OCI-LY1 (cell line): Measurements from ENCODE around the gene WDR75.
A peak's percentile ranks its signal among the peaks of the same experiment; 100 is the strongest.

Experiments
- H2AFZ ChIP-seq: fragments of 200-600 bp; sonication (generic), shearing (Covaris generic); 2 replicates; pipeline ENCODE4 v1.6.0; 2014; ENCODE audit warnings: antibody characterized with exemption, mild to moderate bottlenecking, low read length
- H3F3A ChIP-seq: fragments of 200-600 bp; sonication (generic), shearing (Covaris generic); 2 replicates; pipeline ENCODE4 v1.6.0; 2014; ENCODE audit warnings: mild to moderate bottlenecking, antibody characterized with exemption, low read length, moderate library complexity; ENCODE audit not compliant: insufficient read depth
- H3K27ac ChIP-seq: fragments of 200-600 bp; sonication (generic); 2 replicates; pipeline ENCODE4 v1.5.1; 2014; ENCODE audit warnings: low read length, mixed run types, mild to moderate bottlenecking, low read depth; ENCODE audit not compliant: poor library complexity, severe bottlenecking
- H3K27me3 ChIP-seq: fragments of 200-600 bp; sonication (generic); 2 replicates; pipeline ENCODE4 v1.6.0; 2014; ENCODE audit warnings: antibody characterized with exemption, mild to moderate bottlenecking, low read length, moderate library complexity; ENCODE audit not compliant: insufficient read depth
- H3K36me3 ChIP-seq: fragments of 200-600 bp; sonication (generic); 2 replicates; pipeline ENCODE4 v1.6.1; 2014; ENCODE audit warnings: mild to moderate bottlenecking, antibody characterized with exemption, low read length, moderate library complexity, mixed read lengths; ENCODE audit not compliant: insufficient read depth
- H3K4me1 ChIP-seq: fragments of 200-600 bp; sonication (generic); 2 replicates; pipeline ENCODE4 v1.5.1; 2014; ENCODE audit warnings: mild to moderate bottlenecking, low read length, moderate library complexity; ENCODE audit not compliant: insufficient read depth, severe bottlenecking
- H3K4me2 ChIP-seq: fragments of 200-600 bp; sonication (generic), shearing (Covaris generic); 2 replicates; pipeline ENCODE4 v1.6.1; 2014; ENCODE audit warnings: low read length
- H3K4me3 ChIP-seq: fragments of 200-600 bp; sonication (generic); 2 replicates; pipeline ENCODE4 v1.5.1; 2014; ENCODE audit warnings: low read length, low read depth, mild to moderate bottlenecking, mixed read lengths; ENCODE audit not compliant: poor library complexity, severe bottlenecking
- H3K79me2 ChIP-seq: fragments of 200-600 bp; shearing (Covaris generic); 2 replicates; pipeline ENCODE4 v1.6.1; 2016; ENCODE audit warnings: mixed run types, low read length, mixed read lengths; ENCODE audit not compliant: insufficient read depth
- H3K9ac ChIP-seq: fragments of 200-600 bp; sonication (generic), shearing (Covaris generic); 2 replicates; pipeline ENCODE4 v1.6.1; 2014; ENCODE audit warnings: mild to moderate bottlenecking, low read length, mixed read lengths
- H3K9me2 ChIP-seq: fragments of 200-600 bp; sonication (generic), shearing (Covaris generic); 2 replicates; pipeline ENCODE4 v1.6.1; 2014; ENCODE audit warnings: low read depth, mild to moderate bottlenecking, low read length, mixed read lengths
- H3K9me3 ChIP-seq: fragments of 200-600 bp; shearing (Covaris generic); 2 replicates; pipeline ENCODE4 v1.6.1; 2014; ENCODE audit warnings: low read length, mixed read lengths
- H4K20me1 ChIP-seq: fragments of 200-600 bp; sonication (generic), shearing (Covaris generic); 2 replicates; pipeline ENCODE4 v1.6.0; 2016; ENCODE audit warnings: mild to moderate bottlenecking, low read length; ENCODE audit not compliant: insufficient read depth
- CTCF ChIP-seq: fragments of 200-600 bp; sonication (generic), shearing (Covaris generic); IDR thresholded peaks from 2 replicates; pipeline ENCODE4 v1.5.1; 2017; ENCODE audit warnings: mild to moderate bottlenecking, antibody characterized with exemption, low read length, moderate library complexity, mixed read lengths
- EZH2 ChIP-seq: fragments of 200-600 bp; sonication (generic), shearing (Covaris generic); IDR thresholded peaks from 2 replicates; pipeline ENCODE4 v1.8.0; 2017; ENCODE audit warnings: borderline replicate concordance, mixed run types, mild to moderate bottlenecking, antibody characterized with exemption, low read length, moderate library complexity, mixed read lengths

The WDR75 gene

GRCh38 chr2:189437926-189438325, 3.3 kb upstream of the WDR75 start:
- no peaks in the 10 kb centered on the region for H4K20me1 ChIP-seq
- H3K27ac ChIP-seq: no peak overlapping the region
- no peaks in the 10 kb centered on the region for H3F3A ChIP-seq
- H3K36me3 ChIP-seq: peaks cover 4% of the 10 kb centered on the region; the same call in 1 of the 2 replicates
- H3K4me2 ChIP-seq: no peak overlapping the region
- TF ChIP-seq CTCF (no peak), EZH2 (no peak)
- H3K9me2 ChIP-seq: no peaks in the 10 kb centered on the region
- H2AFZ ChIP-seq: no peak overlapping the region
- no peaks in the 10 kb centered on the region for H3K9me3 ChIP-seq
- H3K4me3 ChIP-seq: no peak overlapping the region
- H3K27me3 ChIP-seq: no peaks in the 10 kb centered on the region
- no peak overlapping the region for H3K9ac ChIP-seq
- peaks cover 17% of the 10 kb centered on the region for H3K4me1 ChIP-seq
- peaks cover 16% of the 10 kb centered on the region for H3K79me2 ChIP-seq

GRCh38 chr2:189439342-189439741, 1.9 kb upstream of the WDR75 start:
- H3K9me3 ChIP-seq: no peaks in the 10 kb centered on the region
- TF ChIP-seq CTCF: no peak
- no peak for TF ChIP-seq EZH2
- peaks cover 17% of the 10 kb centered on the region; the same call in 1 of the 2 replicates for H3K36me3 ChIP-seq
- H3K27me3 ChIP-seq: no peaks in the 10 kb centered on the region
- no peaks in the 10 kb centered on the region for H3F3A ChIP-seq
- peaks cover 31% of the 10 kb centered on the region for H3K4me1 ChIP-seq
- peaks cover 30% of the 10 kb centered on the region for H3K79me2 ChIP-seq
- no peak overlapping the region for H3K9ac ChIP-seq
- no peaks in the 10 kb centered on the region for H4K20me1 ChIP-seq
- H2AFZ ChIP-seq: no peak overlapping the region
- H3K9me2 ChIP-seq: no peaks in the 10 kb centered on the region
- no peak overlapping the region for H3K4me3 ChIP-seq
- no peak overlapping the region for H3K27ac ChIP-seq
- no peak overlapping the region for H3K4me2 ChIP-seq

GRCh38 chr2:189440644-189440946, 679 bp upstream of the WDR75 start:
- no peaks in the 10 kb centered on the region for H4K20me1 ChIP-seq
- peak overlapping the region; percentile 88 for H3K4me3 ChIP-seq
- TF ChIP-seq EZH2 (no peak), CTCF (no peak)
- H3K36me3 ChIP-seq: peaks cover 29% of the 10 kb centered on the region
- H3K4me2 ChIP-seq: peak overlapping the region; percentile 86
- peak overlapping the region; percentile 97 for H2AFZ ChIP-seq
- H3F3A ChIP-seq: no peaks in the 10 kb centered on the region
- H3K4me1 ChIP-seq: peaks cover 35% of the 10 kb centered on the region
- H3K27me3 ChIP-seq: no peaks in the 10 kb centered on the region
- H3K27ac ChIP-seq: peak overlapping the region; percentile 63
- H3K79me2 ChIP-seq: peaks cover 43% of the 10 kb centered on the region
- H3K9me3 ChIP-seq: no peaks in the 10 kb centered on the region
- H3K9me2 ChIP-seq: no peaks in the 10 kb centered on the region
- H3K9ac ChIP-seq: peak overlapping the region; percentile 96
